HepG2 (cell line): ENCODE results near the gene AJUBA. TPM values are rescaled to one million over a fixed set of nuclear protein-coding genes. Genes with fewer than 3 reads are reported as not detected.
A peak's percentile ranks its signal among the peaks of the same experiment; 100 is the strongest.

Source experiments
- AGO2 ChIP-seq: fragments of 200-400 bp; formaldehyde crosslinking; optimal IDR thresholded peaks from 2 replicates; pipeline ENCODE3; 2017; ENCODE audit warnings: mild to moderate bottlenecking, low read depth, low read length, moderate library complexity
- DPF2 ChIP-seq: sonication (generic); formaldehyde crosslinking; IDR thresholded peaks from 2 replicates; pipeline ENCODE4 v1.4.0; 2020; ENCODE audit warnings: mild to moderate bottlenecking, low read depth, missing genetic modification reagents, borderline replicate concordance
- HCFC1 ChIP-seq: fragments of 150-350 bp; IDR thresholded peaks from 2 replicates; pipeline ENCODE4 v1.6.1; 2014; ENCODE audit warnings: low read depth, low read length
- HOXA3 ChIP-seq: sonication (generic); formaldehyde crosslinking; IDR thresholded peaks from 2 replicates; pipeline ENCODE4 v1.5.0; 2020; ENCODE audit warnings: missing genetic modification reagents
- MYNN ChIP-seq: sonication (generic); formaldehyde crosslinking; IDR thresholded peaks from 2 replicates; pipeline ENCODE4 v1.4.0; 2020; ENCODE audit warnings: mild to moderate bottlenecking, low read depth, missing genetic modification reagents
- NCOR1 ChIP-seq: fragments of 200-600 bp; sonication (generic); IDR thresholded peaks from 2 replicates; pipeline ENCODE4 v1.7.0; 2017; ENCODE audit warnings: antibody characterized with exemption, low read length, borderline replicate concordance
- PCBP2 ChIP-seq: fragments of 200-400 bp; formaldehyde crosslinking; optimal IDR thresholded peaks from 2 replicates; pipeline ENCODE3; 2018; ENCODE audit warnings: low read length, low read depth; ENCODE audit not compliant: poor library complexity, severe bottlenecking
- PLRG1 ChIP-seq: fragments of 450-650 bp; conservative IDR thresholded peaks from 2 replicates; pipeline ENCODE4 v1.6.1; 2016
- SIN3B ChIP-seq: fragments of 150-350 bp; IDR thresholded peaks from 2 replicates; pipeline ENCODE4 v1.6.1; 2014; ENCODE audit warnings: low read length
- ZBTB33 ChIP-seq: sonication (generic); formaldehyde crosslinking; IDR thresholded peaks from 2 replicates; pipeline ENCODE4 v1.4.0; 2020; ENCODE audit warnings: missing genetic modification reagents
- ZFP37 ChIP-seq: sonication (generic); formaldehyde crosslinking; IDR thresholded peaks from 2 replicates; pipeline ENCODE4 v1.4.0; 2020; ENCODE audit warnings: missing genetic modification reagents, borderline replicate concordance
- ZNF225 ChIP-seq: sonication (generic); formaldehyde crosslinking; IDR thresholded peaks from 2 replicates; pipeline ENCODE4 v1.4.0; 2020; ENCODE audit warnings: mild to moderate bottlenecking, missing genetic modification reagents
- ZNF44 ChIP-seq: sonication (generic); formaldehyde crosslinking; IDR thresholded peaks from 2 replicates; pipeline ENCODE4 v1.5.1; 2020; ENCODE audit warnings: mild to moderate bottlenecking, missing genetic modification reagents
- polyA plus RNA-seq, 8 experiments: library from polyadenylated mRNA; depleted of rRNA in 3 of 8; stranded (reverse) in 7 of 8; unstranded in 1 of 8; fragments of >200 nt; fragmentation: Illumina TruSeq in 4 of 8; extraction: Trizol in 4 of 8; gene quantifications; 2 replicates each; pipeline versions ENCODE4 v1.2.1 to v1.2.3, GENCODE V29; 2011 to 2016; ENCODE audit warnings: low read depth in 4 of 8, missing spikeins in 1 of 8, mixed read lengths in 1 of 8; ENCODE audit not compliant: insufficient read depth in 1 of 8
- total RNA-seq, 5 experiments: library from RNA; depleted of rRNA; stranded (reverse); fragments of >200 nt; fragmentation: Illumina TruSeq; extraction: Trizol; gene quantifications; 2 replicates each; pipeline ENCODE4 v1.2.3, GENCODE V29; 2016; ENCODE audit warnings: low read depth in 1 of 5
- TF ChIP-seq, protein P1 (sequence below): sonication (generic); formaldehyde crosslinking; IDR thresholded peaks from 2 replicates; pipeline ENCODE4 v1.9.0; 2021; ENCODE audit warnings: mild to moderate bottlenecking, missing genetic modification reagents
- TF ChIP-seq, protein P2 (sequence below): sonication (generic); formaldehyde crosslinking; IDR thresholded peaks from 2 replicates; pipeline ENCODE4 v1.4.0; 2020; ENCODE audit warnings: missing genetic modification reagents, low read depth, mild to moderate bottlenecking, borderline replicate concordance
- TF ChIP-seq, protein P3 (sequence below): sonication (generic); formaldehyde crosslinking; IDR thresholded peaks from 2 replicates; pipeline ENCODE4 v1.4.0; 2020; ENCODE audit warnings: mild to moderate bottlenecking, missing genetic modification reagents, borderline replicate concordance

The AJUBA gene
- total and polyA plus RNA-seq, 2 of the 13 experiments (the other 11 are each of a cell fraction or from before 2014, with no cell fraction given), result 157 to 241 TPM

- TF ChIP-seq ZBTB33 (CRISPR knock-in tag) (no peak), HOXA3 (CRISPR knock-in tag) (no peak), PCBP2 (no peak), ZNF44 (CRISPR knock-in tag) (peak; percentile 52; the same call in 1 of the 2 replicates), NCOR1 (0 out of 2 replicates have a peak, but pooled peaks have one; percentile 3), HCFC1 (peak; percentile 22; the same call in 1 of the 2 replicates), PLRG1 (no peak), ZNF225 (CRISPR knock-in tag) (peak; percentile 78), MYNN (CRISPR knock-in tag) (no peak), DPF2 (CRISPR knock-in tag) (no peak), ZFP37 (no peak), AGO2 (peak; percentile 98), SIN3B (no peak)
- TF ChIP-seq, protein P1, sequence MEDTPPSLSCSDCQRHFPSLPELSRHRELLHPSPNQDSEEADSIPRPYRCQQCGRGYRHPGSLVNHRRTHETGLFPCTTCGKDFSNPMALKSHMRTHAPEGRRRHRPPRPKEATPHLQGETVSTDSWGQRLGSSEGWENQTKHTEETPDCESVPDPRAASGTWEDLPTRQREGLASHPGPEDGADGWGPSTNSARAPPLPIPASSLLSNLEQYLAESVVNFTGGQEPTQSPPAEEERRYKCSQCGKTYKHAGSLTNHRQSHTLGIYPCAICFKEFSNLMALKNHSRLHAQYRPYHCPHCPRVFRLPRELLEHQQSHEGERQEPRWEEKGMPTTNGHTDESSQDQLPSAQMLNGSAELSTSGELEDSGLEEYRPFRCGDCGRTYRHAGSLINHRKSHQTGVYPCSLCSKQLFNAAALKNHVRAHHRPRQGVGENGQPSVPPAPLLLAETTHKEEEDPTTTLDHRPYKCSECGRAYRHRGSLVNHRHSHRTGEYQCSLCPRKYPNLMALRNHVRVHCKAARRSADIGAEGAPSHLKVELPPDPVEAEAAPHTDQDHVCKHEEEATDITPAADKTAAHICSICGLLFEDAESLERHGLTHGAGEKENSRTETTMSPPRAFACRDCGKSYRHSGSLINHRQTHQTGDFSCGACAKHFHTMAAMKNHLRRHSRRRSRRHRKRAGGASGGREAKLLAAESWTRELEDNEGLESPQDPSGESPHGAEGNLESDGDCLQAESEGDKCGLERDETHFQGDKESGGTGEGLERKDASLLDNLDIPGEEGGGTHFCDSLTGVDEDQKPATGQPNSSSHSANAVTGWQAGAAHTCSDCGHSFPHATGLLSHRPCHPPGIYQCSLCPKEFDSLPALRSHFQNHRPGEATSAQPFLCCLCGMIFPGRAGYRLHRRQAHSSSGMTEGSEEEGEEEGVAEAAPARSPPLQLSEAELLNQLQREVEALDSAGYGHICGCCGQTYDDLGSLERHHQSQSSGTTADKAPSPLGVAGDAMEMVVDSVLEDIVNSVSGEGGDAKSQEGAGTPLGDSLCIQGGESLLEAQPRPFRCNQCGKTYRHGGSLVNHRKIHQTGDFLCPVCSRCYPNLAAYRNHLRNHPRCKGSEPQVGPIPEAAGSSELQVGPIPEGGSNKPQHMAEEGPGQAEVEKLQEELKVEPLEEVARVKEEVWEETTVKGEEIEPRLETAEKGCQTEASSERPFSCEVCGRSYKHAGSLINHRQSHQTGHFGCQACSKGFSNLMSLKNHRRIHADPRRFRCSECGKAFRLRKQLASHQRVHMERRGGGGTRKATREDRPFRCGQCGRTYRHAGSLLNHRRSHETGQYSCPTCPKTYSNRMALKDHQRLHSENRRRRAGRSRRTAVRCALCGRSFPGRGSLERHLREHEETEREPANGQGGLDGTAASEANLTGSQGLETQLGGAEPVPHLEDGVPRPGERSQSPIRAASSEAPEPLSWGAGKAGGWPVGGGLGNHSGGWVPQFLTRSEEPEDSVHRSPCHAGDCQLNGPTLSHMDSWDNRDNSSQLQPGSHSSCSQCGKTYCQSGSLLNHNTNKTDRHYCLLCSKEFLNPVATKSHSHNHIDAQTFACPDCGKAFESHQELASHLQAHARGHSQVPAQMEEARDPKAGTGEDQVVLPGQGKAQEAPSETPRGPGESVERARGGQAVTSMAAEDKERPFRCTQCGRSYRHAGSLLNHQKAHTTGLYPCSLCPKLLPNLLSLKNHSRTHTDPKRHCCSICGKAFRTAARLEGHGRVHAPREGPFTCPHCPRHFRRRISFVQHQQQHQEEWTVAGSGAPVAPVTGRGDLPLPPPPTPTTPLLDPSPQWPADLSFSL (CRISPR knock-in tag), result no peak
- TF ChIP-seq, protein P2, sequence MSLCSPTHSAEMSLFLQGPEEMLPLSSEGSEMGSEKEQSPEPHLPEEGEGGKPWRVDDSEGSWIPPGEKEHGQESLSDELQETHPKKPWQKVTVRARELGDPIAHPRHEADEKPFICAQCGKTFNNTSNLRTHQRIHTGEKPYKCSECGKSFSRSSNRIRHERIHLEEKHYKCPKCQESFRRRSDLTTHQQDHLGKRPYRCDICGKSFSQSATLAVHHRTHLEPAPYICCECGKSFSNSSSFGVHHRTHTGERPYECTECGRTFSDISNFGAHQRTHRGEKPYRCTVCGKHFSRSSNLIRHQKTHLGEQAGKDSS (CRISPR knock-in tag), result no peak; the same call in 1 of the 2 replicates
- TF ChIP-seq, protein P3, sequence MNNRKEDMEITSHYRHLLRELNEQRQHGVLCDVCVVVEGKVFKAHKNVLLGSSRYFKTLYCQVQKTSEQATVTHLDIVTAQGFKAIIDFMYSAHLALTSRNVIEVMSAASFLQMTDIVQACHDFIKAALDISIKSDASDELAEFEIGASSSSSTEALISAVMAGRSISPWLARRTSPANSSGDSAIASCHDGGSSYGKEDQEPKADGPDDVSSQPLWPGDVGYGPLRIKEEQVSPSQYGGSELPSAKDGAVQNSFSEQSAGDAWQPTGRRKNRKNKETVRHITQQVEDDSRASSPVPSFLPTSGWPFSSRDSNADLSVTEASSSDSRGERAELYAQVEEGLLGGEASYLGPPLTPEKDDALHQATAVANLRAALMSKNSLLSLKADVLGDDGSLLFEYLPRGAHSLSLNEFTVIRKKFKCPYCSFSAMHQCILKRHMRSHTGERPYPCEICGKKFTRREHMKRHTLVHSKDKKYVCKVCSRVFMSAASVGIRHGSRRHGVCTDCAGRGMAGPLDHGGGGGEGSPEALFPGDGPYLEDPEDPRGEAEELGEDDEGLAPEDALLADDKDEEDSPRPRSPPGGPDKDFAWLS, result peak; percentile 73
Observed at GRCh38 chr14:22981090-22981875, 1.1 kb downstream of the AJUBA start (continued).
